Mucosa of rectum (tissue), 2 donors: Measurements from ENCODE around the gene EVI5.

Source experiments
- H3K27ac ChIP-seq, 2 donors: one replicate each; pipeline ENCODE4 v1.7.0; 2013; ENCODE audit warnings: inconsistent platforms in 2 of 2, low read depth in 2 of 2, low read length in 2 of 2
- H3K27me3 ChIP-seq, 2 donors: one replicate each; pipeline ENCODE4 v1.7.0; 2013; ENCODE audit warnings: low read length in 2 of 2; ENCODE audit not compliant: control insufficient read depth in 2 of 2, insufficient read depth in 2 of 2
- H3K36me3 ChIP-seq, 2 donors: one replicate each; pipeline ENCODE4 v1.7.0; 2013; ENCODE audit warnings: low read length in 2 of 2; ENCODE audit not compliant: control insufficient read depth in 2 of 2, insufficient read depth in 2 of 2
- H3K4me1 ChIP-seq, 2 donors: one replicate each; pipeline ENCODE4 v1.7.0; 2013; ENCODE audit warnings: low read length in 2 of 2, mild to moderate bottlenecking in 1 of 2; ENCODE audit not compliant: control insufficient read depth in 2 of 2, insufficient read depth in 2 of 2
- H3K4me3 ChIP-seq, 2 donors: one replicate each; pipeline ENCODE4 v1.7.0; 2013; ENCODE audit warnings: low read length in 2 of 2
- H3K9ac ChIP-seq, 2 donors: one replicate each; pipeline ENCODE4 v1.7.0; 2013; ENCODE audit warnings: low read length in 2 of 2, low read depth in 1 of 2, mild to moderate bottlenecking in 1 of 2
- H3K9me3 ChIP-seq, 2 donors: one replicate each; pipeline ENCODE4 v1.7.0; 2013; ENCODE audit warnings: low read length in 2 of 2; ENCODE audit not compliant: control insufficient read depth in 2 of 2
- donor health status: healthy.
- donor health status: Normal muscosa, but diverticular disease.

Gene EVI5

GRCh38 chr1:92707292-92707691, 77.6 kb downstream of the EVI5 start:
- Histone ChIP-seq H3K4me3 (no peak overlapping the region), H3K9me3 (no peaks in the 10 kb centered on the region), H3K27ac (no peak overlapping the region), H3K4me1 (no peaks in the 10 kb centered on the region), H3K27me3 (no peaks in the 10 kb centered on the region), H3K9ac (no peak overlapping the region), H3K36me3 (no peaks in the 10 kb centered on the region)

- H3K36me3 ChIP-seq, result peaks cover 0 to 2% of the 10 kb centered on the region in 2 donors
Observed at GRCh38 chr1:92705446-92705845, 79.5 kb downstream of the EVI5 start.

GRCh38 chr1:92701147-92701546, 83.8 kb downstream of the EVI5 start:
- peaks cover 2 to 3% of the 10 kb centered on the region in 2 donors for H3K36me3 ChIP-seq
- H3K27me3 ChIP-seq, result no peaks in the 10 kb centered on the region

More at GRCh38 chr1:92705446-92705845, 79.5 kb downstream of the EVI5 start:
- H3K27ac ChIP-seq, result no peak overlapping the region
- no peaks in the 10 kb centered on the region for H3K27me3 ChIP-seq
- no peaks in the 10 kb centered on the region for H3K4me1 ChIP-seq
- no peaks in the 10 kb centered on the region for H3K9me3 ChIP-seq
- H3K9ac ChIP-seq, result no peak overlapping the region
- no peak overlapping the region for H3K4me3 ChIP-seq

GRCh38 chr1:92698932-92699331, 86.0 kb downstream of the EVI5 start:
- Histone ChIP-seq H3K4me1 (no peaks in the 10 kb centered on the region), H3K4me3 (no peak overlapping the region), H3K9ac (no peak overlapping the region), H3K27me3 (no peaks in the 10 kb centered on the region), H3K36me3 (peaks cover 11 to 14% of the 10 kb centered on the region in 2 donors), H3K27ac (no peak overlapping the region), H3K9me3 (no peaks in the 10 kb centered on the region)

More at GRCh38 chr1:92701147-92701546, 83.8 kb downstream of the EVI5 start:
- H3K4me3 ChIP-seq, result no peak overlapping the region
- H3K9me3 ChIP-seq, result no peaks in the 10 kb centered on the region
- no peak overlapping the region for H3K27ac ChIP-seq
- H3K4me1 ChIP-seq, result no peaks in the 10 kb centered on the region
- no peak overlapping the region for H3K9ac ChIP-seq

- H3K4me1 ChIP-seq, result no peaks in the 10 kb centered on the region
- no peak overlapping the region for H3K27ac ChIP-seq
- H3K27me3 ChIP-seq, result no peaks in the 10 kb centered on the region
- no peak overlapping the region for H3K9ac ChIP-seq
- H3K4me3 ChIP-seq, result no peak overlapping the region
- peaks cover 20 to 21% of the 10 kb centered on the region in 2 donors for H3K36me3 ChIP-seq
- H3K9me3 ChIP-seq, result no peaks in the 10 kb centered on the region
Observed at GRCh38 chr1:92695104-92695503, 89.8 kb downstream of the EVI5 start.

- Histone ChIP-seq H3K36me3 (peaks cover 17 to 29% of the 10 kb centered on the region in 2 donors), H3K27ac (no peak overlapping the region), H3K27me3 (no peaks in the 10 kb centered on the region), H3K4me1 (no peaks in the 10 kb centered on the region), H3K9me3 (no peaks in the 10 kb centered on the region), H3K4me3 (no peak overlapping the region), H3K9ac (no peak overlapping the region)
Observed at GRCh38 chr1:92691925-92692324, 93.0 kb downstream of the EVI5 start.

GRCh38 chr1:92690212-92690906, 94.5 kb downstream of the EVI5 start:
- no peaks in the 10 kb centered on the region for H3K4me1 ChIP-seq
- no peaks in the 10 kb centered on the region for H3K9me3 ChIP-seq
- H3K36me3 ChIP-seq, result peaks cover 17 to 29% of the 10 kb centered on the region in 2 donors
- H3K9ac ChIP-seq, result no peak overlapping the region
- H3K4me3 ChIP-seq, result no peak overlapping the region
- no peak overlapping the region for H3K27ac ChIP-seq
- no peaks in the 10 kb centered on the region for H3K27me3 ChIP-seq

- H3K27ac ChIP-seq, result no peak overlapping the region
- peaks cover 8 to 12% of the 10 kb centered on the region in 2 donors for H3K36me3 ChIP-seq
Observed at GRCh38 chr1:92679980-92680379, 104.9 kb downstream of the EVI5 start.

GRCh38 chr1:92663775-92664174, 121.1 kb downstream of the EVI5 start:
- no peaks in the 10 kb centered on the region for H3K9me3 ChIP-seq
- no peak overlapping the region for H3K4me3 ChIP-seq
- H3K4me1 ChIP-seq, result no peaks in the 10 kb centered on the region
- H3K27me3 ChIP-seq, result no peaks in the 10 kb centered on the region
- H3K27ac ChIP-seq, result no peak overlapping the region
- H3K9ac ChIP-seq, result no peak overlapping the region
- peaks cover 3% of the 10 kb centered on the region in 2 donors for H3K36me3 ChIP-seq

More at GRCh38 chr1:92679980-92680379, 104.9 kb downstream of the EVI5 start:
- no peak overlapping the region for H3K9ac ChIP-seq
- no peak overlapping the region for H3K4me3 ChIP-seq
- no peaks in the 10 kb centered on the region for H3K4me1 ChIP-seq
- H3K9me3 ChIP-seq, result no peaks in the 10 kb centered on the region
- no peaks in the 10 kb centered on the region for H3K27me3 ChIP-seq

GRCh38 chr1:92662048-92662447, 122.9 kb downstream of the EVI5 start:
- no peaks in the 10 kb centered on the region for H3K27me3 ChIP-seq

More at GRCh38 chr1:92662048-92662447, 122.9 kb downstream of the EVI5 start:
- Histone ChIP-seq H3K4me1 (no peaks in the 10 kb centered on the region), H3K27ac (no peak overlapping the region), H3K36me3 (peaks cover 10 to 11% of the 10 kb centered on the region in 2 donors), H3K9me3 (peaks cover 0 to 5% of the 10 kb centered on the region in 2 donors), H3K4me3 (no peak overlapping the region), H3K9ac (no peak overlapping the region)
